Measurements from ENCODE around the gene BCO1. TPM values are rescaled to one million over a fixed set of nuclear protein-coding genes. Genes with fewer than 3 reads are reported as not detected.

Gene BCO1
- total RNA-seq, 1 donor from 2014 or later, result not detected

GRCh38 chr16:81259916-81260315, 21.4 kb downstream of the BCO1 start:
- Mint-ChIP-seq H3K9me3 (no peaks in the 10 kb centered on the region), H3K36me3 (ENCODE audit: low read depth) (no peaks in the 10 kb centered on the region), H3K4me3 (no peak overlapping the region), H3K27me3 (peaks cover 5% of the 10 kb centered on the region), H3K27ac (no peak overlapping the region), H3K4me1 (no peaks in the 10 kb centered on the region)
- DNase-seq, result no peak
- POLR2A ChIA-PET, result no interaction called here
- intact Hi-C loops (cut with micrococcal nuclease), result loop anchor here (5.0 kb wide), 1 partner anchor 462 kb away; no protein-coding TSS in a partner anchor
- no peak for ATAC-seq (ENCODE audit: low read depth)
- CTCF ChIA-PET, result no interaction called here
- TF ChIP-seq, protein P1, sequence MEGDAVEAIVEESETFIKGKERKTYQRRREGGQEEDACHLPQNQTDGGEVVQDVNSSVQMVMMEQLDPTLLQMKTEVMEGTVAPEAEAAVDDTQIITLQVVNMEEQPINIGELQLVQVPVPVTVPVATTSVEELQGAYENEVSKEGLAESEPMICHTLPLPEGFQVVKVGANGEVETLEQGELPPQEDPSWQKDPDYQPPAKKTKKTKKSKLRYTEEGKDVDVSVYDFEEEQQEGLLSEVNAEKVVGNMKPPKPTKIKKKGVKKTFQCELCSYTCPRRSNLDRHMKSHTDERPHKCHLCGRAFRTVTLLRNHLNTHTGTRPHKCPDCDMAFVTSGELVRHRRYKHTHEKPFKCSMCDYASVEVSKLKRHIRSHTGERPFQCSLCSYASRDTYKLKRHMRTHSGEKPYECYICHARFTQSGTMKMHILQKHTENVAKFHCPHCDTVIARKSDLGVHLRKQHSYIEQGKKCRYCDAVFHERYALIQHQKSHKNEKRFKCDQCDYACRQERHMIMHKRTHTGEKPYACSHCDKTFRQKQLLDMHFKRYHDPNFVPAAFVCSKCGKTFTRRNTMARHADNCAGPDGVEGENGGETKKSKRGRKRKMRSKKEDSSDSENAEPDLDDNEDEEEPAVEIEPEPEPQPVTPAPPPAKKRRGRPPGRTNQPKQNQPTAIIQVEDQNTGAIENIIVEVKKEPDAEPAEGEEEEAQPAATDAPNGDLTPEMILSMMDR (IDR thresholded peaks at IDR 0.05), result no peak

- no peak overlapping the region for H3K4me3 Mint-ChIP-seq
- TF ChIP-seq, protein P1 (IDR thresholded peaks at IDR 0.05), result no peak
- no peaks in the 10 kb centered on the region for H3K36me3 Mint-ChIP-seq (ENCODE audit: low read depth)
- ATAC-seq (ENCODE audit: low read depth), result no peak
- no peak for DNase-seq
- ChIA-PET POLR2A (no interaction called here), CTCF (interaction anchor here (0.6 to 1.4 kb wide), 3 partner anchors 9 to 368 kb away, joined by 4 to 6 read pairs (median 4); no protein-coding TSS in a partner anchor)
- no peaks in the 10 kb centered on the region for H3K4me1 Mint-ChIP-seq
- H3K9me3 Mint-ChIP-seq, result no peaks in the 10 kb centered on the region
- intact Hi-C loops (cut with micrococcal nuclease), result loop anchor here (5.0 kb wide), 1 partner anchor 461 kb away; no protein-coding TSS in a partner anchor
- peaks cover 5% of the 10 kb centered on the region for H3K27me3 Mint-ChIP-seq
- no peak overlapping the region for H3K27ac Mint-ChIP-seq
These were observed 22.7 kb downstream of the BCO1 start for GRCh38 chr16:81261049-81261648.

- Mint-ChIP-seq H3K9me3 (no peaks in the 10 kb centered on the region), H3K27ac (no peak overlapping the region), H3K27me3 (peaks cover 8% of the 10 kb centered on the region), H3K4me1 (no peaks in the 10 kb centered on the region), H3K4me3 (no peak overlapping the region), H3K36me3 (ENCODE audit: low read depth) (no peaks in the 10 kb centered on the region)
- intact Hi-C loops (cut with micrococcal nuclease), result loop anchor here (5.0 kb wide), 1 partner anchor 459 kb away; no protein-coding TSS in a partner anchor
- DNase-seq (no peak), ATAC-seq (ENCODE audit: low read depth) (no peak)
- TF ChIP-seq, protein P1 (IDR thresholded peaks at IDR 0.05), result no peak
- CTCF ChIA-PET, result interaction anchor here (0.9 kb wide), 1 partner anchor 28 kb away, joined by 3 read pairs; no protein-coding TSS in a partner anchor
- POLR2A ChIA-PET, result interaction anchor here (0.7 kb wide), 1 partner anchor 11 kb away, joined by 8 read pairs; no protein-coding TSS in a partner anchor
These were observed 25.2 kb downstream of the BCO1 start for GRCh38 chr16:81263470-81264220.

DNA sequence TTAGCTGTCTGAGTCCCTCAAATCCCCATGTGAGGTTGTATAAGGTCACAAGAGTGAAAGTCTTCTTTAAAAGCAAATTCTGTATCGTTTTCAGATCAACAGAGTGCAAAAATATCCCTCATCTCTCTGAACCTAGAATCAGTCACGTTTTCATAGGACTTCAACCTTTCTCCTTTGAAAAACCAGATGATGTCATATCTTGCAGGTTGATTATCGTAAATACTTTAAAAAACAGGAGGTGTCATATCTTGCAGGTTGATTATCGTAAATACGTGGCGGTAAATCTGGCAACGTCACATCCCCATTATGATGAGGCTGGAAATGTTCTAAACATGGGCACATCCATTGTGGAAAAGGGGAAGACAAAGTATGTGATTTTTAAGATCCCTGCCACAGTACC, 25.9 kb downstream of the BCO1 start:
- H3K9me3 Mint-ChIP-seq, result no peaks in the 10 kb centered on the region
- H3K4me3 Mint-ChIP-seq, result no peak overlapping the region
- H3K27me3 Mint-ChIP-seq, result peaks cover 8% of the 10 kb centered on the region
- H3K4me1 Mint-ChIP-seq, result no peaks in the 10 kb centered on the region
- ChIA-PET CTCF (interaction anchor here (0.9 kb wide), 1 partner anchor 27 kb away, joined by 3 read pairs; no protein-coding TSS in a partner anchor), POLR2A (no interaction called here)
- ATAC-seq (ENCODE audit: low read depth), result no peak
- intact Hi-C loops (cut with micrococcal nuclease), result loop anchor here (5.0 kb wide), 1 partner anchor 458 kb away; no protein-coding TSS in a partner anchor
- no peak for DNase-seq
- TF ChIP-seq, protein P1 (IDR thresholded peaks at IDR 0.05), result no peak
- H3K27ac Mint-ChIP-seq, result no peak overlapping the region
- H3K36me3 Mint-ChIP-seq (ENCODE audit: low read depth), result no peaks in the 10 kb centered on the region

DNA sequence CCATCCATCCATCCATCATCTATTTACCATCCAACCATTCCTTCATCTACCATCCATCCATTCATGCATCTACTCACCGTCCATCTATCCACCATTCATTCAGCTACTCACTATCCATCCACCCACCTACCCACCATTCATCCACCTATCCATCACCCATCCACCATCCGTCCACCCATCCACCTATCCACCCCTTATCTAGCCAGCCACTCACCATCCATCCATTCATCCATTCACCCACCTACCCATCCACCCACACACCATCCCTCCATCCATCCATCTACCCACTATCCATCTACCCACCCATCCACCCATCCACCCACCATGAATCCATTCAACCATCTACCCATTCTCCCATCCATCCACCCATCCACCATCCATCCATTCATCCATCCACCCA, 26.6 kb downstream of the BCO1 start:
- H3K27ac Mint-ChIP-seq, result no peak overlapping the region
- ATAC-seq (ENCODE audit: low read depth), result no peak
- DNase-seq, result no peak
- ChIA-PET POLR2A (no interaction called here), CTCF (no interaction called here)
- intact Hi-C loops (cut with micrococcal nuclease), result no loop called here
- peaks cover 5% of the 10 kb centered on the region for H3K27me3 Mint-ChIP-seq
- H3K4me3 Mint-ChIP-seq, result no peak overlapping the region
- H3K9me3 Mint-ChIP-seq, result no peaks in the 10 kb centered on the region
- H3K4me1 Mint-ChIP-seq, result no peaks in the 10 kb centered on the region
- no peaks in the 10 kb centered on the region for H3K36me3 Mint-ChIP-seq (ENCODE audit: low read depth)
- TF ChIP-seq, protein P1 (IDR thresholded peaks at IDR 0.05), result no peak

Data from activated B cell treated with CpG ODN at 0.5 μM for 24 hours (primary cell).